Thyroid gland (tissue), 4 donors: ENCODE data around the gene NRP2. TPM values are rescaled to one million over a fixed set of nuclear protein-coding genes. Genes with fewer than 3 reads are reported as not detected.
A peak's percentile ranks its signal among the peaks of the same experiment; 100 is the strongest.

Experiments used
- DNase-seq, 2 donors: peaks; one replicate each; pipeline ENCODE4 v3.0.0-alpha.2; 2019
- H3K27ac ChIP-seq, 3 donors: fragments of 200-600 bp; sonication (generic); 1 replicate in 2 of 3; 2 replicates in 1 of 3; pipeline ENCODE4 v1.5.1; 2016 to 2019; ENCODE audit warnings: mild to moderate bottlenecking in 1 of 3, moderate library complexity in 1 of 3
- H3K27me3 ChIP-seq: fragments of 200-600 bp; sonication (generic); one replicate; pipeline ENCODE4 v1.5.1; 2019
- H3K36me3 ChIP-seq, 2 donors: fragments of 200-600 bp; sonication (generic); one replicate each; pipeline ENCODE4 v1.5.1; 2016 to 2019
- H3K4me1 ChIP-seq, 2 donors: fragments of 200-600 bp; sonication (generic); one replicate each; pipeline ENCODE4 v1.5.1; 2017 to 2019
- H3K4me3 ChIP-seq, 3 donors: fragments of 200-600 bp; sonication (generic); replicated peaks in 1 of 3; 1 replicate in 2 of 3; 2 replicates in 1 of 3; pipeline ENCODE4 v1.5.1; 2016; ENCODE audit warnings: mild to moderate bottlenecking in 1 of 3
- H3K9me3 ChIP-seq: fragments of 200-600 bp; sonication (generic); one replicate; pipeline ENCODE4 v1.5.1; 2017
- POLR2A ChIP-seq, 2 donors: fragments of 450-650 bp; IDR thresholded peaks; one replicate each; pipeline ENCODE4 v1.6.1; 2017; ENCODE audit warnings: antibody characterized with exemption in 2 of 2, mild to moderate bottlenecking in 2 of 2, moderate library complexity in 1 of 2
- WGBS, 2 donors: methylation state at CpG; one replicate each; pipeline ENCODE4 v1.1.5; 2017; 5-methylcytosine and 5-hydroxymethylcytosine counted together
- intact Hi-C: fragments of 100-400 bp; cut with DNase I; formaldehyde crosslinking; loops from one replicate; pipeline ENCODE4 v1.15.1; 2023
- total RNA-seq, 4 donors: library from RNA; depleted of rRNA; stranded (reverse); fragments of >200 nt; gene quantifications; one replicate each; pipeline ENCODE4 v1.2.3, GENCODE V29; 2016
- TF ChIP-seq, protein P1 (sequence below), 6 experiments: fragments of 200-600 bp in 3 of 6; fragments of 450-650 bp in 3 of 6; sonication (generic) in 3 of 6; IDR thresholded peaks; one replicate each; pipeline ENCODE4 v1.5.1; 2016 to 2019; ENCODE audit warnings: antibody characterized with exemption in 6 of 6, mild to moderate bottlenecking in 2 of 6, inconsistent platforms in 1 of 6, moderate library complexity in 1 of 6

NRP2 gene
- total RNA-seq, 4 donors from 2014 or later = 29.3 to 62.5 (median 41.6) TPM

DNA sequence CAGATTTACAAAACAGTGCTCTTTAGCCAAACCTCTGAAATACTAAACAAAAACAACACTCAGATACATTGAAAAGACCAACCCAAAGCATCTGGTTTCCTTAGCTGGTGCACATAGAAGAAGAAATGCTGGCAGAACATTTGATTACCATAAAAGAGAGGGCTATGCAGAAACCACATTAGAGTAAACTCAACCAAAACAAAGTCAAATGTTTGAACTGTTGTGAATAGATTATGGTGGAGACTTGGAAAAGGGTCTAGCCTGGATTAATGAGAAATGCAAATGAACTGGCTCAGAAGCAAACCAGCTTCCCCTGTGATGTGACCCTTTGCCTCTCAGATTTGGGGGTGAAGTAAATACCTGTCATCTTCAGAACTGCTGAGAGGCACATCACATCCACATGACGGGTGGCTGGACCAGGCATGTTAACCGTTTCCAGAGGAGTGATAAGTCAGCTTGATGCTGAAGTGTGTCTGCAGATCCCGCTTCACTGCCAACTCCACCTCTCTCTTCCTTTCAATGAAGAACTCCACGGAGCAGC, 153.0 kb downstream of the NRP2 start:
- no peak for DNase-seq
- H3K4me3 ChIP-seq = no peak overlapping the region
- H3K27ac ChIP-seq = no peak overlapping the region
- H3K4me1 ChIP-seq = no peaks in the 10 kb centered on the region
- TF ChIP-seq, protein P1, sequence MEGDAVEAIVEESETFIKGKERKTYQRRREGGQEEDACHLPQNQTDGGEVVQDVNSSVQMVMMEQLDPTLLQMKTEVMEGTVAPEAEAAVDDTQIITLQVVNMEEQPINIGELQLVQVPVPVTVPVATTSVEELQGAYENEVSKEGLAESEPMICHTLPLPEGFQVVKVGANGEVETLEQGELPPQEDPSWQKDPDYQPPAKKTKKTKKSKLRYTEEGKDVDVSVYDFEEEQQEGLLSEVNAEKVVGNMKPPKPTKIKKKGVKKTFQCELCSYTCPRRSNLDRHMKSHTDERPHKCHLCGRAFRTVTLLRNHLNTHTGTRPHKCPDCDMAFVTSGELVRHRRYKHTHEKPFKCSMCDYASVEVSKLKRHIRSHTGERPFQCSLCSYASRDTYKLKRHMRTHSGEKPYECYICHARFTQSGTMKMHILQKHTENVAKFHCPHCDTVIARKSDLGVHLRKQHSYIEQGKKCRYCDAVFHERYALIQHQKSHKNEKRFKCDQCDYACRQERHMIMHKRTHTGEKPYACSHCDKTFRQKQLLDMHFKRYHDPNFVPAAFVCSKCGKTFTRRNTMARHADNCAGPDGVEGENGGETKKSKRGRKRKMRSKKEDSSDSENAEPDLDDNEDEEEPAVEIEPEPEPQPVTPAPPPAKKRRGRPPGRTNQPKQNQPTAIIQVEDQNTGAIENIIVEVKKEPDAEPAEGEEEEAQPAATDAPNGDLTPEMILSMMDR (IDR thresholded peaks at IDR 0.05) = no peak
- no peak for TF ChIP-seq POLR2A (IDR thresholded peaks at IDR 0.05)
- no peaks in the 10 kb centered on the region for H3K27me3 ChIP-seq
- no peaks in the 10 kb centered on the region for H3K36me3 ChIP-seq
- intact Hi-C loops = no loop called here
- no peaks in the 10 kb centered on the region for H3K9me3 ChIP-seq
- WGBS, 2 donors = 74 to 76% methylated on average over 4 of the region's 4 CpGs

DNA sequence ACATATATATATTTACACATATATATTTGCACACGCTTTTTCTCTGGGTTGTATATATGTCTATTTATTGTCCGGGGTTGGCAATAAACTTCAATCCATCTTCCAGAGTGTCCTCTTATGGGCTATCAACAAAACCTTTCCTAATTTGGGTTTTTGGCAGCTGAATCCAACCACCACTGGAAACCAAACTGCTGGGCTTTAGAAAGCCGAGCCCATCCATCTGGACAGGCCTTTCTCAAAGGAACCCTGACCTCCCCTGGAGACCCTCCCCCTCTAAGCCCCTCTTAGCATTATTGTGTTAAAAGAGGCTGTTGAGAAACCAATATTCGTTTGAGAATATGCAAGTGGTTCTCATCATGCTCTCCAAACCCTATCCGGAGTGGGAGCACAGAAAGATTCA, 153.6 kb downstream of the NRP2 start:
- Histone ChIP-seq H3K9me3 (no peaks in the 10 kb centered on the region), H3K27ac (no peak overlapping the region), H3K27me3 (no peaks in the 10 kb centered on the region), H3K4me1 (no peaks in the 10 kb centered on the region), H3K4me3 (no peak overlapping the region), H3K36me3 (no peaks in the 10 kb centered on the region)
- no peak for DNase-seq
- intact Hi-C loops = no loop called here
- 56 to 59% methylated on average over 5 of the region's 5 CpGs for WGBS, 2 donors
- TF ChIP-seq POLR2A (IDR thresholded peaks at IDR 0.05) = no peak
- TF ChIP-seq, protein P1 (IDR thresholded peaks at IDR 0.05) = no peak

DNA sequence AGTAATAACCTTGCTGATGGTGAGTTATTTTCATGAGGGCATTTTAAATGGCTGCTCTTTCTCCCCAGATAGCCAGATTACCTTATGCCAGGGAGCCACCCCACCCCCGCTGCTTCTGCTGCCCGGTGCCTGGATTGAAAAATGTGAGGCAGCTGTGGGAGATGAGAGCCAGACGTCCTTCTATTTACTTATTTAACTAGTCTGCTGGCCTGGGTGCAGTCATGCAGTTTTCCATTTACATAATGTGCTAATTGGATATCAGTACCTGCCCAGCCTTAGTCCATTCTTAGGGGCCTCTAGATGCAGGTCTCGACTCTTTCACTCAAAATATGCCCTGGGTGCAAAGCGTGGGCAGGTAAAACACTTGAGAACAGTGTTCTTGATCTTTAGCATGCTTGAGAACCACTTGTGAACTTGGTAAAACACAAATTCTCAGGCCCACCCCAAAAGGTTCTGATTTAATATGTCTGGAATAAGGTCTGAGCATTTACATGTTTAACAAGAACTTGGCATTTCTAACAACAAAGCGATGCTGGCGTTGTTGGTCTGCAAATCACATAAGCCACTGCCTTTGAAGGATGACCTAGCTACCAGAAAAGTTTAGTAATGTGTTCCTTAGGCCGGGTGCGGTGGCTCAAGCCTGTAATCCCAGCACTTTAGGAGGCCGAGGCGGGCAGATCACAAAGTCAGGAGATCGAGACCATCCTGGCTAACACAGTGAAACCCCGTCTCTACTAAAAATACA, 154.3 kb downstream of the NRP2 start:
- H3K27ac ChIP-seq = no peak overlapping the region
- no peaks in the 10 kb centered on the region for H3K27me3 ChIP-seq
- intact Hi-C loops = no loop called here

DNA sequence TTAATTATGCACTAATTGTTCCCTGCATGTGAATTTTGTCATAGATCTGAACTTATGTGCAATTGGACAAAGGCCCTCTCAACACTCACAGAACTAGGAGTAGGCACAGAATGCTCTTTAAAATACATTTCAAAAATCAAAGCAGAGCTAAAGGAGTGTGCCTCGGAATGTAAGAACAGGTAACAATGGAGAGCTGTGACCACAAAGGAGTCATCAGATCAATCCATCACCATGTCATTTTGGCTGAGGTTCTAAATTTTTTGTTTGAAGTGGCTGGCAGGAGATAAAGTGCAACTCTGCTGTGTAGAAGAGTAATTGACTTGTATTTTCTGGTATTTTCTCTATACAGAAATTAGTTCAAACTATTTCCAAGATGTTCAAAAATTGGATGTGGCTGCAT, 155.4 kb downstream of the NRP2 start:
- WGBS, 2 donors = 69 to 75% methylated on average over 1 of the region's 1 CpG
- Histone ChIP-seq H3K27ac (no peak overlapping the region), H3K4me1 (no peaks in the 10 kb centered on the region), H3K27me3 (no peaks in the 10 kb centered on the region), H3K36me3 (no peaks in the 10 kb centered on the region), H3K4me3 (no peak overlapping the region), H3K9me3 (no peaks in the 10 kb centered on the region)
- DNase-seq = no peak
- intact Hi-C loops = no loop called here
- TF ChIP-seq POLR2A (IDR thresholded peaks at IDR 0.05) = no peak
- TF ChIP-seq, protein P1 (IDR thresholded peaks at IDR 0.05) = no peak

More for the DNA sequence above, 154.3 kb downstream of the NRP2 start:
- H3K4me1 ChIP-seq = no peaks in the 10 kb centered on the region
- no peaks in the 10 kb centered on the region for H3K36me3 ChIP-seq
- H3K4me3 ChIP-seq = no peak overlapping the region
- 76 to 77% methylated on average over 13 of the region's 13 CpGs for WGBS, 2 donors
- DNase-seq = peak in 1 of 2 donors; percentile 4
- H3K9me3 ChIP-seq = no peaks in the 10 kb centered on the region
- TF ChIP-seq POLR2A (IDR thresholded peaks at IDR 0.05) = no peak
- TF ChIP-seq, protein P1 (IDR thresholded peaks at IDR 0.05) = no peak

DNA sequence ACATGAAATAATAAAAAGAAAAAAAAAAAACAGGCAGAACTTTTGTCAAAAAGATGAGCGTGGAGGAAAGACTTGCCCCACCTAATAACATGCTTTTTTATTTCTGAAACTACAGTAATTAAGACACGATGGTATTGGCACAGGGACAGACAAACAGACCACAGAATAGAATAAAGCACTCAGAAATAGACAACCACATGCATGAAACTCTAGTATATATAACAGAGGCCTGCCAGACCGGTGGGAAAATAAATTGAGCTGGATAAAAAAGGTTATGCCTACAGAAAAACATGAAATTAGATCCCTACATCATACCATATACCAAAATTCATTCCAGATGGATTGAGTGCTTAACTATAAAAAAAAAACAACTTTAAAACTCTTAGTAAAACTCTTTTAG, 163.1 kb downstream of the NRP2 start:
- Histone ChIP-seq H3K27me3 (no peaks in the 10 kb centered on the region), H3K36me3 (no peaks in the 10 kb centered on the region), H3K9me3 (no peaks in the 10 kb centered on the region), H3K4me1 (no peaks in the 10 kb centered on the region), H3K27ac (no peak overlapping the region), H3K4me3 (no peak overlapping the region)
- WGBS, 2 donors = 78 to 79% methylated on average over 3 of the region's 3 CpGs
- TF ChIP-seq, protein P1 (IDR thresholded peaks at IDR 0.05) = no peak
- no peak for TF ChIP-seq POLR2A (IDR thresholded peaks at IDR 0.05)
- no peak for DNase-seq
- intact Hi-C loops = no loop called here
